Cardiac muscle cell (in vitro differentiated cells and primary cell): ENCODE measurements around the gene PARM1. TPM values are rescaled to one million over a fixed set of nuclear protein-coding genes. Genes with fewer than 3 reads are reported as not detected.

Experiments
- DNase-seq, 2 donors: peaks; one replicate each; pipeline versions ENCODE4 v3.0.0 to v3.0.0-alpha.2; 2010 to 2017; ENCODE audit warnings: low read depth in 1 of 2, low spot score in 1 of 2
- H3K27ac ChIP-seq: fragments of 200-600 bp; sonication (generic); 2 replicates; pipeline ENCODE4 v1.5.1; 2016
- H3K27me3 ChIP-seq: fragments of 200-600 bp; sonication (generic); 2 replicates; pipeline ENCODE4 v1.6.0; 2016; ENCODE audit warnings: control low read depth
- H3K36me3 ChIP-seq: fragments of 200-600 bp; sonication (generic); 2 replicates; pipeline ENCODE4 v1.5.1; 2016; ENCODE audit warnings: control low read depth
- H3K4me1 ChIP-seq: fragments of 200-600 bp; sonication (generic); 2 replicates; pipeline ENCODE4 v1.8.1; 2017; ENCODE audit warnings: low read depth, mild to moderate bottlenecking, mixed run types
- H3K4me3 ChIP-seq: fragments of 200-600 bp; sonication (generic); 2 replicates; pipeline ENCODE4 v1.5.1; 2016; ENCODE audit warnings: mild to moderate bottlenecking
- H3K9me3 ChIP-seq: fragments of 200-600 bp; sonication (generic); 2 replicates; pipeline ENCODE4 v1.5.1; 2017; ENCODE audit warnings: low read depth, mild to moderate bottlenecking, control low read depth
- CTCF ChIP-seq: IDR thresholded peaks from 2 replicates; pipeline ENCODE4 v1.5.1; 2012; ENCODE audit warnings: low read depth, mild to moderate bottlenecking, low read length
- polyA plus RNA-seq: library from polyadenylated mRNA; unstranded; fragments of >200 nt; fragmentation: Nextera tagmentation; extraction: Ambion mirVana; gene quantifications from 2 replicates; pipeline ENCODE4 v1.2.1, GENCODE V29; 2016
- total RNA-seq: library from RNA; depleted of rRNA; stranded (reverse); fragments of >200 nt; gene quantifications from 2 replicates; pipeline ENCODE4 v1.2.3, GENCODE V29; 2016

The PARM1 gene
- total and polyA plus RNA-seq, 2 experiments from 2014 or later: 8.0 to 10.9 TPM

- no peaks in the 10 kb centered on the region for H3K4me1 ChIP-seq
- TF ChIP-seq CTCF: no peak
- H3K9me3 ChIP-seq: no peaks in the 10 kb centered on the region
- H3K27me3 ChIP-seq: no peaks in the 10 kb centered on the region
- no peak overlapping the region for H3K4me3 ChIP-seq
- no peak for DNase-seq
- H3K36me3 ChIP-seq: no peaks in the 10 kb centered on the region
- H3K27ac ChIP-seq: no peak overlapping the region
These were observed 104.3 kb downstream of the PARM1 start for GRCh38 chr4:75037252-75037651.

GRCh38 chr4:75038376-75038775 is 105.5 kb downstream of the PARM1 start:
- no peaks in the 10 kb centered on the region for H3K27me3 ChIP-seq

GRCh38 chr4:75040703-75041102 is 107.8 kb downstream of the PARM1 start:
- no peaks in the 10 kb centered on the region for H3K9me3 ChIP-seq
- no peaks in the 10 kb centered on the region for H3K27me3 ChIP-seq
- no peaks in the 10 kb centered on the region for H3K4me1 ChIP-seq
- H3K27ac ChIP-seq: no peak overlapping the region
- H3K4me3 ChIP-seq: no peak overlapping the region
- H3K36me3 ChIP-seq: no peaks in the 10 kb centered on the region
- TF ChIP-seq CTCF: no peak
- no peak for DNase-seq

More at GRCh38 chr4:75038376-75038775, 105.5 kb downstream of the PARM1 start:
- no peaks in the 10 kb centered on the region for H3K36me3 ChIP-seq
- TF ChIP-seq CTCF: no peak
- H3K9me3 ChIP-seq: no peaks in the 10 kb centered on the region
- no peak overlapping the region for H3K27ac ChIP-seq
- DNase-seq: no peak
- H3K4me1 ChIP-seq: no peaks in the 10 kb centered on the region
- H3K4me3 ChIP-seq: no peak overlapping the region

- H3K27ac ChIP-seq: no peak overlapping the region
- no peak for TF ChIP-seq CTCF
- no peak for DNase-seq
- H3K36me3 ChIP-seq: no peaks in the 10 kb centered on the region
- H3K27me3 ChIP-seq: no peaks in the 10 kb centered on the region
- no peaks in the 10 kb centered on the region for H3K4me1 ChIP-seq
- no peak overlapping the region for H3K4me3 ChIP-seq
- no peaks in the 10 kb centered on the region for H3K9me3 ChIP-seq
These were observed 109.8 kb downstream of the PARM1 start for GRCh38 chr4:75042601-75043208.

GRCh38 chr4:75046226-75046625 is 113.3 kb downstream of the PARM1 start:
- TF ChIP-seq CTCF: no peak
- no peaks in the 10 kb centered on the region for H3K27me3 ChIP-seq
- no peak overlapping the region for H3K4me3 ChIP-seq
- H3K27ac ChIP-seq: no peak overlapping the region
- no peaks in the 10 kb centered on the region for H3K9me3 ChIP-seq
- H3K36me3 ChIP-seq: no peaks in the 10 kb centered on the region
- H3K4me1 ChIP-seq: no peaks in the 10 kb centered on the region
- DNase-seq: no peak
